Endothelial cell of umbilical vein (primary cell): ENCODE measurements around the gene DHX36. TPM values are rescaled to one million over a fixed set of nuclear protein-coding genes. Genes with fewer than 3 reads are reported as not detected.

Source experiments
- BruUV-seq: library from RNA; stranded (reverse); fragments of 400-500 nt; replicated peaks from 2 replicates; lab custom pipeline; 2021; lab: Mats Ljungman, UMichigan
- CTCF ChIA-PET: fragments of 300-600, 350-600 bp; sonication (Branson Sonifier 250); formaldehyde crosslinking; loops from one replicate; lab custom pipeline; 2021; ENCODE audit warnings: antibody characterized with exemption, inconsistent platforms; lab: Charles Lee
- POLR2A ChIA-PET: fragments of 300-600, 350-600 bp; sonication (Branson Sonifier 250); formaldehyde crosslinking; loops from one replicate; lab custom pipeline; 2021; ENCODE audit warnings: antibody characterized with exemption, inconsistent platforms; lab: Charles Lee
- DNase-seq: peaks from one replicate; pipeline ENCODE4 v3.0.0-alpha.2; 2011; ENCODE audit warnings: low read depth, low spot score
- FAIRE-seq: peaks from 2 replicates; lab custom pipeline; 2011; peaks lifted over from hg19 to GRCh38; lab: Jason Lieb, UNC
- H2AFZ ChIP-seq: 2 replicates; pipeline ENCODE4 v1.6.0; 2012; ENCODE audit warnings: low read depth, low read length, control low read depth, inconsistent platforms
- H3K27ac ChIP-seq: 2 replicates; pipeline ENCODE4 v1.5.1; 2011; ENCODE audit warnings: low read depth, mild to moderate bottlenecking, control low read depth, low read length, moderate library complexity; ENCODE audit not compliant: insufficient read depth
- H3K27me3 ChIP-seq, 2 experiments: 2 replicates each; pipeline versions ENCODE4 v1.6.0 to v1.6.1; 2011; ENCODE audit warnings: low read length in 2 of 2, mixed read lengths in 1 of 2; ENCODE audit not compliant: control insufficient read depth in 2 of 2, insufficient read depth in 2 of 2
- H3K36me3 ChIP-seq, 2 experiments: 2 replicates in 1 of 2; 3 replicates in 1 of 2; pipeline ENCODE4 v1.5.1; 2011; ENCODE audit warnings: low read length in 2 of 2, mild to moderate bottlenecking in 1 of 2, moderate library complexity in 1 of 2; ENCODE audit not compliant: control insufficient read depth in 2 of 2, insufficient read depth in 2 of 2; ENCODE audit errors: extremely low read depth in 1 of 2
- H3K4me1 ChIP-seq: 3 replicates; pipeline ENCODE4 v1.5.1; 2011; ENCODE audit warnings: mild to moderate bottlenecking, low read length; ENCODE audit not compliant: control insufficient read depth, insufficient read depth; ENCODE audit errors: extremely low read depth
- H3K4me2 ChIP-seq: 2 replicates; pipeline ENCODE4 v1.6.1; 2011; ENCODE audit warnings: low read length, control low read depth, mixed read lengths; ENCODE audit not compliant: insufficient read depth
- H3K4me3 ChIP-seq, 3 experiments: fragments of 200-600 bp in 1 of 3; sonication (generic), shearing (Covaris generic) in 1 of 3; replicated peaks in 1 of 3; 2 replicates each; pipeline ENCODE4 v1.5.1; 2011 to 2016; ENCODE audit warnings: control low read depth in 3 of 3, low read length in 3 of 3, mild to moderate bottlenecking in 2 of 3, inconsistent platforms in 1 of 3, low read depth in 1 of 3, moderate library complexity in 1 of 3; ENCODE audit not compliant: insufficient read depth in 1 of 3
- H3K79me2 ChIP-seq: 2 replicates; pipeline ENCODE4 v1.6.0; 2012; ENCODE audit warnings: low read length, inconsistent platforms; ENCODE audit not compliant: control insufficient read depth, insufficient read depth
- H3K9ac ChIP-seq: replicated peaks from 2 replicates; pipeline ENCODE3; 2011; ENCODE audit warnings: low read length, control low read depth; ENCODE audit not compliant: insufficient read depth; ENCODE audit errors: extremely low read depth
- H3K9me1 ChIP-seq: replicated peaks from 3 replicates; pipeline ENCODE4 v1.6.0; 2011; ENCODE audit warnings: mild to moderate bottlenecking, low read length; ENCODE audit not compliant: control insufficient read depth, insufficient read depth; ENCODE audit errors: extremely low read depth
- H3K9me3 ChIP-seq: replicated peaks from 2 replicates; pipeline ENCODE4 v1.5.1; 2012; ENCODE audit warnings: low read length, inconsistent platforms; ENCODE audit not compliant: control insufficient read depth, insufficient read depth
- H4K20me1 ChIP-seq: replicated peaks from 2 replicates; pipeline ENCODE3; 2011; ENCODE audit warnings: mild to moderate bottlenecking, low read length; ENCODE audit not compliant: control insufficient read depth, insufficient read depth; ENCODE audit errors: extremely low read depth
- EZH2 ChIP-seq: IDR thresholded peaks from 2 replicates; pipeline ENCODE4 v1.6.1; 2012; ENCODE audit warnings: borderline replicate concordance, low read depth, mild to moderate bottlenecking, moderate library complexity, low read length, inconsistent platforms; ENCODE audit not compliant: severe bottlenecking
- FOS ChIP-seq: IDR thresholded peaks from 2 replicates; pipeline ENCODE4 v1.6.1; 2011; ENCODE audit warnings: mild to moderate bottlenecking, low read length, moderate library complexity, borderline replicate concordance; ENCODE audit not compliant: insufficient read depth
- GATA2 ChIP-seq: IDR thresholded peaks from 2 replicates; pipeline ENCODE4 v1.7.0; 2011; ENCODE audit warnings: low read depth, mild to moderate bottlenecking, moderate library complexity, mixed read lengths, low read length; ENCODE audit not compliant: insufficient read length, insufficient read depth
- JUN ChIP-seq: IDR thresholded peaks from 2 replicates; pipeline ENCODE4 v1.6.1; 2011; ENCODE audit warnings: borderline replicate concordance, low read depth; ENCODE audit not compliant: insufficient read length, insufficient read depth
- MYC ChIP-seq: IDR thresholded peaks from one replicate; pipeline ENCODE4 v1.6.1; 2011; ENCODE audit warnings: mild to moderate bottlenecking, low read depth, low read length
- POLR2A ChIP-seq: IDR thresholded peaks from 2 replicates; pipeline ENCODE4 v1.6.1; 2012; ENCODE audit warnings: low read depth, mild to moderate bottlenecking, control low read depth, low read length
- POLR2AphosphoS5 ChIP-seq: IDR thresholded peaks from 2 replicates; pipeline ENCODE4 v1.6.1; 2012; ENCODE audit warnings: low read depth, mild to moderate bottlenecking, control low read depth, low read length, moderate library complexity; ENCODE audit not compliant: insufficient read depth
- dilution Hi-C: fragments of 300-500 bp; cut with MboI; formaldehyde crosslinking; loops from one replicate; pipeline ENCODE4 v1.15.0; 2019; ENCODE audit warnings: low sequenced_read_pairs; ENCODE audit not compliant: extremely low pct_ligation_motif_present
- intact Hi-C: fragments of 100-400 bp; cut with micrococcal nuclease; formaldehyde crosslinking; loops from one replicate; pipeline ENCODE4 v1.10.0; 2022
- polyA plus RNA-seq, 4 experiments: library from polyadenylated mRNA; depleted of rRNA in 3 of 4; stranded (reverse) in 3 of 4; unstranded in 1 of 4; fragments of >200 nt; gene quantifications; 2 replicates each; pipeline versions ENCODE4 v1.2.1 to v1.2.3, GENCODE V29; 2011 to 2012; ENCODE audit warnings: missing spikeins in 1 of 4
- total RNA-seq: library from RNA; stranded (reverse); gene quantifications from 2 replicates; pipeline ENCODE4 v1.2.3, GENCODE V29; 2021
- TF ChIP-seq, protein P1 (sequence below), 2 donors: IDR thresholded peaks; 1 replicate in 1 of 2; 2 replicates in 1 of 2; pipeline ENCODE4 v1.5.1; 2011; ENCODE audit warnings: low read length in 2 of 2, mild to moderate bottlenecking in 2 of 2, moderate library complexity in 2 of 2, control low read depth in 1 of 2, inconsistent platforms in 1 of 2, low read depth in 1 of 2; ENCODE audit not compliant: insufficient read depth in 1 of 2; ENCODE audit errors: extremely low read depth in 1 of 2
- TF ChIP-seq, protein P2 (sequence below): IDR thresholded peaks from 2 replicates; pipeline ENCODE4 v1.6.1; 2011; ENCODE audit not compliant: insufficient read depth, insufficient read length

The DHX36 gene
- total and polyA plus RNA-seq, 2 donors (not counting 3 experiments of a cell fraction or from before 2014, with no cell fraction given) = 19.6 to 52.7 TPM

DNA sequence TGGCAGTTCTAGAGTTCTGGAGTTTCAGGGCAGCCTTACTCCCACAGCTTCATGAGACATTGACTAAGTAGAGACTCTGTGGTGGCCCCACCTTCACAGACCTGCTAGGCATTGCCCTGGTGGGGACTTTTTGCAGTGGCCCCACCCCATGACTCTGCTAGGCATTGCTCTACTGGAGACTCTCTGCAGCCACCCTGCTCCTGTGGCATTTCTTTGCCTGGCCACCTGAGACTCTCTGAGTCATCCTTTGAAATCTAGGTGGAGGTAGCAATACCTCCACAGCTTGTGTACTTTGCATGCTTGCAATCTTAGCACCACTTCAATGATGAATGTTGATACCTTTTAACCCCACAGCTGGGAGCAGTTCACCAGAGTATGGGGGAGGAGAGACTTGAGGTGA lies 40.6 kb upstream of the DHX36 start:
- Histone ChIP-seq H3K9me1 (no peaks in the 10 kb centered on the region), H4K20me1 (no peaks in the 10 kb centered on the region), H3K79me2 (no peaks in the 10 kb centered on the region), H3K9ac (no peak overlapping the region), H3K27ac (no peak overlapping the region), H3K36me3 (no peaks in the 10 kb centered on the region), H2AFZ (no peak overlapping the region), H3K9me3 (no peaks in the 10 kb centered on the region), H3K4me3 (no peak overlapping the region), H3K27me3 (no peaks in the 10 kb centered on the region), H3K4me1 (no peaks in the 10 kb centered on the region), H3K4me2 (no peak overlapping the region)
- FAIRE-seq (no peak), DNase-seq (no peak)
- ChIA-PET POLR2A (no interaction called here), CTCF (no interaction called here)
- intact Hi-C loops (no loop called here), dilution Hi-C loops (no loop called here)
- no peak for TF ChIP-seq GATA2
- no peak for TF ChIP-seq POLR2AphosphoS5
- no peak for TF ChIP-seq POLR2A
- TF ChIP-seq, protein P1, sequence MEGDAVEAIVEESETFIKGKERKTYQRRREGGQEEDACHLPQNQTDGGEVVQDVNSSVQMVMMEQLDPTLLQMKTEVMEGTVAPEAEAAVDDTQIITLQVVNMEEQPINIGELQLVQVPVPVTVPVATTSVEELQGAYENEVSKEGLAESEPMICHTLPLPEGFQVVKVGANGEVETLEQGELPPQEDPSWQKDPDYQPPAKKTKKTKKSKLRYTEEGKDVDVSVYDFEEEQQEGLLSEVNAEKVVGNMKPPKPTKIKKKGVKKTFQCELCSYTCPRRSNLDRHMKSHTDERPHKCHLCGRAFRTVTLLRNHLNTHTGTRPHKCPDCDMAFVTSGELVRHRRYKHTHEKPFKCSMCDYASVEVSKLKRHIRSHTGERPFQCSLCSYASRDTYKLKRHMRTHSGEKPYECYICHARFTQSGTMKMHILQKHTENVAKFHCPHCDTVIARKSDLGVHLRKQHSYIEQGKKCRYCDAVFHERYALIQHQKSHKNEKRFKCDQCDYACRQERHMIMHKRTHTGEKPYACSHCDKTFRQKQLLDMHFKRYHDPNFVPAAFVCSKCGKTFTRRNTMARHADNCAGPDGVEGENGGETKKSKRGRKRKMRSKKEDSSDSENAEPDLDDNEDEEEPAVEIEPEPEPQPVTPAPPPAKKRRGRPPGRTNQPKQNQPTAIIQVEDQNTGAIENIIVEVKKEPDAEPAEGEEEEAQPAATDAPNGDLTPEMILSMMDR (IDR thresholded peaks at IDR 0.05; ENCODE audit: extremely low read depth in 1 of 2, insufficient read depth in 1 of 2, low read depth in 1 of 2, low read length in 2 of 2) = no peak
- TF ChIP-seq, protein P2, sequence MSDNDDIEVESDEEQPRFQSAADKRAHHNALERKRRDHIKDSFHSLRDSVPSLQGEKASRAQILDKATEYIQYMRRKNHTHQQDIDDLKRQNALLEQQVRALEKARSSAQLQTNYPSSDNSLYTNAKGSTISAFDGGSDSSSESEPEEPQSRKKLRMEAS = no peak
- TF ChIP-seq EZH2 = no peak
- no peak for TF ChIP-seq FOS
- TF ChIP-seq MYC = no peak
- TF ChIP-seq JUN = no peak
- BruUV-seq = no TSS peak
